ENCODE results near the gene ZNF813.
"Not testable (repeated sequence)": the region's sequence is repeated elsewhere in the genome, so short reads cannot be mapped to it uniquely, and the experiment has no call there.

The ZNF813 gene

GRCh38 chr19:53467485-53468262 is at the start of gene ZNF813:
TSS of gene ZNF813 (plus strand) at chr19:53467733. CDS start at chr19:53483823, 16,090 bp downstream.
- H3K27me3 ChIP-seq (ENCODE audit: low read length), result no peaks in the 10 kb centered on the region
- H3K4me3 ChIP-seq (ENCODE audit: insufficient read depth, low read length, poor library complexity, severe bottlenecking), result peak within 1 kb of the TSS; percentile 46
- H3K9me2 ChIP-seq (replicated peaks; ENCODE audit: insufficient read depth, low read length), result no peaks in the 10 kb centered on the region
- H3F3A ChIP-seq (ENCODE audit: insufficient read depth), result no peaks in the 10 kb centered on the region
- TF ChIP-seq, protein P1, sequence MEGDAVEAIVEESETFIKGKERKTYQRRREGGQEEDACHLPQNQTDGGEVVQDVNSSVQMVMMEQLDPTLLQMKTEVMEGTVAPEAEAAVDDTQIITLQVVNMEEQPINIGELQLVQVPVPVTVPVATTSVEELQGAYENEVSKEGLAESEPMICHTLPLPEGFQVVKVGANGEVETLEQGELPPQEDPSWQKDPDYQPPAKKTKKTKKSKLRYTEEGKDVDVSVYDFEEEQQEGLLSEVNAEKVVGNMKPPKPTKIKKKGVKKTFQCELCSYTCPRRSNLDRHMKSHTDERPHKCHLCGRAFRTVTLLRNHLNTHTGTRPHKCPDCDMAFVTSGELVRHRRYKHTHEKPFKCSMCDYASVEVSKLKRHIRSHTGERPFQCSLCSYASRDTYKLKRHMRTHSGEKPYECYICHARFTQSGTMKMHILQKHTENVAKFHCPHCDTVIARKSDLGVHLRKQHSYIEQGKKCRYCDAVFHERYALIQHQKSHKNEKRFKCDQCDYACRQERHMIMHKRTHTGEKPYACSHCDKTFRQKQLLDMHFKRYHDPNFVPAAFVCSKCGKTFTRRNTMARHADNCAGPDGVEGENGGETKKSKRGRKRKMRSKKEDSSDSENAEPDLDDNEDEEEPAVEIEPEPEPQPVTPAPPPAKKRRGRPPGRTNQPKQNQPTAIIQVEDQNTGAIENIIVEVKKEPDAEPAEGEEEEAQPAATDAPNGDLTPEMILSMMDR (IDR thresholded peaks at IDR 0.05; ENCODE audit: insufficient read depth, low read length, poor library complexity, severe bottlenecking), result no peak
- TF ChIP-seq EZH2phosphoT487 (conservative IDR thresholded peaks at IDR 0.05; ENCODE audit: low read length), result no peak
- H3K79me2 ChIP-seq (ENCODE audit: insufficient read depth, low read length), result no peaks in the 10 kb centered on the region
- no peak within 1 kb of the TSS for H3K27ac ChIP-seq (ENCODE audit: low read depth, low read length)
- H3K4me2 ChIP-seq (ENCODE audit: low read depth, low read length, poor library complexity, severe bottlenecking), result peak within 1 kb of the TSS; percentile 25
- peak within 1 kb of the TSS; percentile 44; the same call in 1 of the 2 replicates for H3K9ac ChIP-seq (ENCODE audit: low read length)
- H3K9me3 ChIP-seq (ENCODE audit: insufficient read depth, low read length), result no peaks in the 10 kb centered on the region
- H3K36me3 ChIP-seq (ENCODE audit: low read length), result no peaks in the 10 kb centered on the region
- H4K20me1 ChIP-seq (ENCODE audit: low read depth, low read length), result no peaks in the 10 kb centered on the region
- peak within 1 kb of the TSS; percentile 56 for H2AFZ ChIP-seq (ENCODE audit: low read depth, low read length, severe bottlenecking)

DNA sequence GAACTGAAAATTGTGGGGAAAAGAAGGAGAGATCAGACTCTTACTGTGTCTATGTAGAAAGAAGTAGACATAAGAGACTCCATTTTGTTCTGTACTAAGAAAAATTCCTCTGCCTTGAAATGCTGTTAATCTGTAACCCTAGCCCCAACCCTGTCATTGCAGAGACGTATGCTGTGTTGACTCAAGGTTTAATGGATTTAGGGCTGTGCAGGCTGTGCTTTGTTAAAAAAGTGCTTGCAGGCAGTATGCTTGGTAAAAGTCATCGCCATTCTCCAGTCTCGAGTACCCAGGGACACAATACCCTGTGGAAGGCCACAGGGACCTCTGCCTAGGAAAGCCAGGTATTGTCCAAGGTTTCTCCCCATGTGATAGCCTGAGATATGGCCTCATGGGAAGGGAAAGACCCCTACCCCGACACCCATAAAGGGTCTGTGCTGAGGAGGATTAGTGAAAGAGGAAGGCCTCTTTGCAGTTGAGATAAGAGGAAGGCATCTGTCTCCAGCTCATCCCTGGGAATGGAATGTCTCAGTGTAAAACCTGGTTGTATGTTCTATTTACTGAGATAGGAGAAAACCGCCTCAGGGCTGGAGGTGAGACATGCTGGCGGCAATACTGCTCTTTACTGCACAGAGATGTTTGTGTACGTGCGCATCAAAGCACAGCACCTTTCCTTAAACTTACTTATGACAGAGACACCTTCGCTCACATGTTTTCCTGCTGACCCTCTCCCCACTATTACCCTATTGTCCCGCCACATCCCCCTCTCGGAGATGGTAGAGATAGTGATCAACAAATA is 46.8 kb upstream of the ZNF813 start:
- not testable (repeated sequence) for H2AFZ ChIP-seq (ENCODE audit: low read depth, low read length, severe bottlenecking); H3K9me3 ChIP-seq (ENCODE audit: insufficient read depth, low read length); H3K9ac ChIP-seq (ENCODE audit: low read length); H3K9me2 ChIP-seq (replicated peaks; ENCODE audit: insufficient read depth, low read length); H3K27me3 ChIP-seq (ENCODE audit: low read length); H3F3A ChIP-seq (ENCODE audit: insufficient read depth); H3K27ac ChIP-seq (ENCODE audit: low read depth, low read length); H3K4me3 ChIP-seq (ENCODE audit: insufficient read depth, low read length, poor library complexity, severe bottlenecking); H3K4me2 ChIP-seq (ENCODE audit: low read depth, low read length, poor library complexity, severe bottlenecking); H3K36me3 ChIP-seq (ENCODE audit: low read length); H3K79me2 ChIP-seq (ENCODE audit: insufficient read depth, low read length); H4K20me1 ChIP-seq (ENCODE audit: low read depth, low read length)

GRCh38 chr19:53422551-53422950 is 45.0 kb upstream of the ZNF813 start:
- H3K36me3 ChIP-seq (ENCODE audit: low read length), result no peaks in the 10 kb centered on the region
- H3K79me2 ChIP-seq (ENCODE audit: insufficient read depth, low read length), result no peaks in the 10 kb centered on the region
- H3K4me2 ChIP-seq (ENCODE audit: low read depth, low read length, poor library complexity, severe bottlenecking), result no peak overlapping the region
- no peaks in the 10 kb centered on the region for H3K9me3 ChIP-seq (ENCODE audit: insufficient read depth, low read length)
- no peak overlapping the region for H3K27ac ChIP-seq (ENCODE audit: low read depth, low read length)
- no peak overlapping the region for H3K4me3 ChIP-seq (ENCODE audit: insufficient read depth, low read length, poor library complexity, severe bottlenecking)
- no peaks in the 10 kb centered on the region for H3K27me3 ChIP-seq (ENCODE audit: low read length)
- H3F3A ChIP-seq (ENCODE audit: insufficient read depth), result no peaks in the 10 kb centered on the region
- no peak for TF ChIP-seq EZH2phosphoT487 (conservative IDR thresholded peaks at IDR 0.05; ENCODE audit: low read length)
- TF ChIP-seq, protein P1 (IDR thresholded peaks at IDR 0.05; ENCODE audit: insufficient read depth, low read length, poor library complexity, severe bottlenecking), result no peak
- no peaks in the 10 kb centered on the region for H4K20me1 ChIP-seq (ENCODE audit: low read depth, low read length)
- H2AFZ ChIP-seq (ENCODE audit: low read depth, low read length, severe bottlenecking), result no peak overlapping the region
- no peaks in the 10 kb centered on the region for H3K9me2 ChIP-seq (replicated peaks; ENCODE audit: insufficient read depth, low read length)
- no peak overlapping the region for H3K9ac ChIP-seq (ENCODE audit: low read length)

GRCh38 chr19:53423074-53423473 is 44.5 kb upstream of the ZNF813 start:
- H3K4me3 ChIP-seq (ENCODE audit: insufficient read depth, low read length, poor library complexity, severe bottlenecking), result not testable (repeated sequence)

DNA sequence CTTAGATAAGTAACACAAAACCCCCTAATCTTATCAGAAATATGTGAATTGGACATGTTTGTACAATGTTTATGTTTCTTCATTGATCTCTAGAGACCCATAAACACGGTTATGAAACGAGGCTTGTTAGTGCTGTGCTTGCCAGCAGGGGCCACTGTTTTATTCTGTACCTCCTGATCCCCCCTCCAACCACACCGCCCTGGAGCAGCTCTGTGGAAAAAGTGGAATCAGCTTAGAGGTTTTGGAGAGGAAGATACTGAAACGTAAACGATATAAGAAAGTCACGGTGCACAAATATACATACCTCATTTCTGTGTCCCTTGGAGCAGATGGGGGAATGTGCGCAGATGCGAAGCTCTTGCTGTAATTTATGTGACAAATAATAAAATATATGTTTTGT is 43.9 kb upstream of the ZNF813 start:
- not testable (repeated sequence) for H3K27ac ChIP-seq (ENCODE audit: low read depth, low read length); H3F3A ChIP-seq (ENCODE audit: insufficient read depth); H3K27me3 ChIP-seq (ENCODE audit: low read length); H2AFZ ChIP-seq (ENCODE audit: low read depth, low read length, severe bottlenecking); H3K4me2 ChIP-seq (ENCODE audit: low read depth, low read length, poor library complexity, severe bottlenecking); H3K9me2 ChIP-seq (replicated peaks; ENCODE audit: insufficient read depth, low read length); H3K9ac ChIP-seq (ENCODE audit: low read length); H3K4me3 ChIP-seq (ENCODE audit: insufficient read depth, low read length, poor library complexity, severe bottlenecking); H3K9me3 ChIP-seq (ENCODE audit: insufficient read depth, low read length); H4K20me1 ChIP-seq (ENCODE audit: low read depth, low read length); H3K79me2 ChIP-seq (ENCODE audit: insufficient read depth, low read length); H3K36me3 ChIP-seq (ENCODE audit: low read length)

More at GRCh38 chr19:53423074-53423473, 44.5 kb upstream of the ZNF813 start:
- H3F3A ChIP-seq (ENCODE audit: insufficient read depth); H4K20me1 ChIP-seq (ENCODE audit: low read depth, low read length); H3K9me2 ChIP-seq (replicated peaks; ENCODE audit: insufficient read depth, low read length); H3K27me3 ChIP-seq (ENCODE audit: low read length); H3K79me2 ChIP-seq (ENCODE audit: insufficient read depth, low read length); H3K4me2 ChIP-seq (ENCODE audit: low read depth, low read length, poor library complexity, severe bottlenecking); H3K27ac ChIP-seq (ENCODE audit: low read depth, low read length); H3K36me3 ChIP-seq (ENCODE audit: low read length); H2AFZ ChIP-seq (ENCODE audit: low read depth, low read length, severe bottlenecking); H3K9ac ChIP-seq (ENCODE audit: low read length); H3K9me3 ChIP-seq (ENCODE audit: insufficient read depth, low read length): not testable (repeated sequence)
